GM12865 (cell line): ENCODE measurements around the gene COL25A1.

ENCODE experiments used
- DNase-seq: peaks from one replicate; pipeline ENCODE4 v3.0.0; 2010; ENCODE audit warnings: low read depth
- H3K4me3 ChIP-seq: 2 replicates; pipeline ENCODE4 v1.5.1; 2011; ENCODE audit warnings: mild to moderate bottlenecking, low read depth, low read length, control low read depth
- CTCF ChIP-seq: IDR thresholded peaks from 2 replicates; pipeline ENCODE4 v1.5.1; 2011; ENCODE audit warnings: low read length, control low read depth, low read depth, inconsistent platforms; ENCODE audit not compliant: insufficient read depth; ENCODE audit errors: missing control alignments

COL25A1 gene

GRCh38 chr4:108953941-108954340 is 348.5 kb downstream of the COL25A1 start:
- TF ChIP-seq CTCF, result no peak
- H3K4me3 ChIP-seq, result no peak overlapping the region
- no peak for DNase-seq

GRCh38 chr4:108950158-108950915 is 352.1 kb downstream of the COL25A1 start:
- H3K4me3 ChIP-seq, result no peak overlapping the region
- no peak for DNase-seq
- TF ChIP-seq CTCF, result no peak

GRCh38 chr4:108947526-108947925 is 354.9 kb downstream of the COL25A1 start:
- no peak overlapping the region for H3K4me3 ChIP-seq
- DNase-seq, result no peak
- no peak for TF ChIP-seq CTCF

- no peak overlapping the region for H3K4me3 ChIP-seq
- no peak for TF ChIP-seq CTCF
- no peak for DNase-seq
These were observed 356.2 kb downstream of the COL25A1 start for GRCh38 chr4:108946237-108946636.

- no peak overlapping the region for H3K4me3 ChIP-seq
- no peak for TF ChIP-seq CTCF
- no peak for DNase-seq
These were observed 358.4 kb downstream of the COL25A1 start for GRCh38 chr4:108943976-108944591.

- TF ChIP-seq CTCF, result no peak
- no peak for DNase-seq
- no peak overlapping the region for H3K4me3 ChIP-seq
These were observed 359.1 kb downstream of the COL25A1 start for GRCh38 chr4:108943371-108943770.

- DNase-seq, result no peak
- no peak for TF ChIP-seq CTCF
These were observed 360.5 kb downstream of the COL25A1 start for GRCh38 chr4:108941904-108942430.

More at GRCh38 chr4:108941904-108942430, 360.5 kb downstream of the COL25A1 start:
- no peak overlapping the region for H3K4me3 ChIP-seq
